ENCODE measurements around the gene C11orf42.

Gene C11orf42

DNA sequence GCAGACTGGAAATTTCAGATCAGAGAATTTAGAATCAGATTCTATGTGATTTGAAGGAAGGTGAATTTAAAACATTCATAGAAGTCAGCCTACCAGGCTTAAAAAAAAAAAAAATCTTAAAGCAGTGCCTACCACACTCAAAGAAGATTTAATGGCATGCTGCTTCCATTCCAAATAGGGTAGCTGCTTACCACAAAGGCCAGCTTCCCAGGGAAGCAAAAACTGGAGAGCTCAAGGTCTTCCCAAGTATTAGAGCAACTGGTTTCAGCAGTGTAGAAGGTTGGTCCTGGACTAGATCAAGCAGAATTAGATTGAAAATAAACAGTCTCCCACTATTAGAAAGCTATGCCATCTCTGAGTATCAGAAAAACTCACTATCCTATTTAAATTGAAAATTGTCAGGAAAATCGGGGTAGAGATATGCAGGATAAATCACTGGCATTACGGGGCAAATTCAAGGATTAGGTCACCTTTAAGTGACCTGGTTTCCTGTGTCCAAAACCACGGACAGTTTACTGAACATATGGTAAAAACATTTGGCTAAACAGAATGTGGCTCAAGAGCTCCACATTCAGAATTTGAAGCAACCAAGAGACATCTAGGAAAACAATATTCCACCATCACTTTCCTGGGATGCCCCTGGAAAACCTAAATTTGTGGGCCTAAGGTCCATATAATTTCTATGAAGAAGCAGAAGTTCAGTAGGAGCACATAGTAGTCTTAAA, 1.3 kb downstream of the C11orf42 start:
- DNase-seq: no peak
- TF ChIP-seq POLR2A (IDR thresholded peaks at IDR 0.05; ENCODE audit: low read length) (no peak), GATA1 (IDR thresholded peaks at IDR 0.05; ENCODE audit: low read depth, low read length) (no peak)

DNA sequence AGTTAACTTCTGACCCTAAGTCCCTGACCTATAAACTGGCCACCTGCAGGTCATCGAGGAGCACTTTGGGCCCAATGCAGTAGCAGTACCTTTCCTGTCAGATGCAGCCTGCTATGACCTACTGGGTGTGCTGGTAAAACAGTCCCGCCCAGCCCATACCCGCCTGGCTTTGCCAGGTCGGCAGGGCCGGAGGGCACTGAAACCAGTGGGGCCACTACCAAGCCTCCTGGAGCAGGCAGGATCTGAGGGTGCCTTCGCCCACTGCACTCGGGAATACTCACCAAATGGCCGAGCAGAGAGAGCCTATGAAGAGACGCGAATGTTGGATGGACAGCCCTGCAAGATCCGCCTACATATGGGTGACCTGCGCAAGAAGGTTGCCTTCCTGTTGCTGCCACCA, 4.4 kb downstream of the C11orf42 start:
- DNase-seq: no peak
- no peak for TF ChIP-seq GATA1 (IDR thresholded peaks at IDR 0.05; ENCODE audit: low read depth, low read length)
- no peak for TF ChIP-seq POLR2A (IDR thresholded peaks at IDR 0.05; ENCODE audit: low read length)

- no peak for TF ChIP-seq POLR2A (IDR thresholded peaks at IDR 0.05; ENCODE audit: low read length)
- TF ChIP-seq GATA1 (IDR thresholded peaks at IDR 0.05; ENCODE audit: low read depth, low read length): no peak
- no peak for DNase-seq
Observed at GRCh38 chr11:6210274-6210955, 5.1 kb downstream of the C11orf42 start.

DNA sequence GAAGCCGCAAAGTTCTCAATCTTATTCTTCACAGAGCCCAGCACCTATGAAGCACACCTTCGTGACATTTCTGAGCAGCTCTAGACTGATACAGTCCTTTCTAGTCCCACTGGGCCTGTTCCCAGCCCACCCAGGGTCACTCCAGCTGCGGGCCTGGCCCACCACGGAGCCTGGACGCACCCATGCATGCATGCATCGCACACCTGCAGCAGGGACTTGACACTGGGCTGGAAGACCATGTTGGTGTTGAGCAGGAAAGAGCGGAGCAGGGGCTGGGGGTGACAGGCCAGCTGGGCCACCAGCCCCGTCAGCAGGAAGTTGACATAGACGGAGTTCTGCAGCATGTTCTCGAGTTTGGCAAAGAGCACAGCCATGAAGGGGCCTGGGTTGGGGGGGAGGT, 9.2 kb downstream of the C11orf42 start:
- DNase-seq: no peak
- TF ChIP-seq GATA1 (IDR thresholded peaks at IDR 0.05; ENCODE audit: low read depth, low read length) (no peak), POLR2A (IDR thresholded peaks at IDR 0.05; ENCODE audit: low read length) (no peak)

DNA sequence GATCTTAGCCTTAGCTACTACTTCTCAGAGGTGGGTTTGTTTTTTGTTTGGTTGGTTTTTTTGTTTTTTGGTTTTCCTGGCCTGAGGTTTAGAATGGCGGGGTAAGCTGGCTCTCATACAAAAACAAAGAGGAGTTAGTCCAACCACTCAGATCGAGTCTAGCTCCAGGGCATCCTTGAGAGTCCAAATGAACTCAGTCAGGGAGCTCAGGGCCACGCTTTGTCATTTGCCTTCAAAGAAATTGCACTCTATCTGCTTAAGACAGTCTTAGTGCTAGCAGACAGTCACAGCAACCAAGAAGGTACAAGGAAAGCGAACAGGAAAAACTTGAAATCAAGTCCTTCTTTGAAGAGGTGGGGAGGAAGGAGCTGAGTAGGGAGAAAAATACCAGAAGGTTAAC, 11.1 kb downstream of the C11orf42 start:
- DNase-seq: no peak
- TF ChIP-seq GATA1 (IDR thresholded peaks at IDR 0.05; ENCODE audit: low read depth, low read length): no peak
- no peak for TF ChIP-seq POLR2A (IDR thresholded peaks at IDR 0.05; ENCODE audit: low read length)

DNA sequence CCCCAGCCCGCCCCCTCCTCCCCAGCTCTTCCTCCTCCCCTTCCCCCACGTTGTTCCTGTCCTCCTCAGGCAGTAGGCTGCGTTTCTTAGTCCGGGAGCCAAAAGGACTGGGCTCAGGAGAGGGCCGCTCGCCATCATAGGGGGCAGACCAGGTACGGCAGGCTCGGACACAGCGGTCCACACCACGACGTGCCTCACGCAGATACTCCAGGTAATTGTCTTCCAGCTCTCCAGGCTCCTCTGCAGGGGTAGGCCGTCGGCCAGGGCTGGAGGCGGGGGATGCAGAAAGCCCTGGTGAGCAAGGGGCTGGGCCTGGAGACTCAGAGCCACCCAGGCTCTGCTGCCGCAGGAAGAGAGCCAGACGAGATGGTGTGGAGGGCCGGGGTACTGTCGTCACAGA, 12.4 kb downstream of the C11orf42 start:
- no peak for DNase-seq
- TF ChIP-seq POLR2A (IDR thresholded peaks at IDR 0.05; ENCODE audit: low read length): no peak
- TF ChIP-seq GATA1 (IDR thresholded peaks at IDR 0.05; ENCODE audit: low read depth, low read length): no peak

DNA sequence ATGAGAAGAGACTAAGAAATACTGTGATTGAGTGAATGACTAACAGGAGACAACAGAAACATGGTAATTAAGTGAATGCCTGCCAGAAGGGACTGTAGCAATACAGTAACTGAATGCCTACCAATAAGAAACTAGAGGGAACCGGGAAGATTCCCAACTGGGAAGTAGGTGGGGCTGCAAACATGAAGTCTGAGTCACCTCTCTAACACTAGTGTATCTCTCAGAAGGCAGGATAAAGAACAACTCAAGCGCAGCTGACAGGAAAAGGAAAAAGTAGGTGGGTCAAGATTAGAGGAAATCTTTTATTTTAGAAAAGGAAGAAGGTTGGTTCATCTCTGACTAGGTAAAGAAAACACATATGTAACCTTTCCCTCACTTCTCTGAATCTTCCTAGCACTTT, 14.0 kb downstream of the C11orf42 start:
- TF ChIP-seq POLR2A (IDR thresholded peaks at IDR 0.05; ENCODE audit: low read length) (no peak), GATA1 (IDR thresholded peaks at IDR 0.05; ENCODE audit: low read depth, low read length) (no peak)
- DNase-seq: no peak

- no peak for TF ChIP-seq GATA1 (IDR thresholded peaks at IDR 0.05; ENCODE audit: low read depth, low read length)
- no peak for TF ChIP-seq POLR2A (IDR thresholded peaks at IDR 0.05; ENCODE audit: low read length)
- DNase-seq: no peak
Observed at GRCh38 chr11:6223854-6224253, 18.5 kb downstream of the C11orf42 start.

DNA sequence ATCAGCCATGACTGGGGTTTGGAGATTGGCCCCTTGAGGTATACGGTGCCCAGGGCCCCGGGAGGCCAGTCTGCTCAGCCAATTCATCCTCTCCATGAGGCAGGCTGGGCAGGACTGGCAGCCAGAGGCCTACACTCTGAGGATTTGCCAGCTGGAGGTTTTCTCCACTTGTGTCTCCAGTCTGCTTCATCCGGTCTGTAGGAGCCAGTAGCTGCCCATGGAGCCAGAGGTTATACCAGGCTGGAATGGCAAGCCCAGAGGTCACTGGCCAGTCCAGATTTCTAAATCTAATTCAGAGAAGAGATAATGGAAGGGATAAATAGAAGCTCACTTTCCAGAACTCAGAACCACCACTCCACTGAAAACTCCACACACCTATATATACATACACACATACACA, 19.1 kb downstream of the C11orf42 start:
- TF ChIP-seq GATA1 (IDR thresholded peaks at IDR 0.05; ENCODE audit: low read depth, low read length): no peak
- no peak for TF ChIP-seq POLR2A (IDR thresholded peaks at IDR 0.05; ENCODE audit: low read length)
- no peak for DNase-seq

DNA sequence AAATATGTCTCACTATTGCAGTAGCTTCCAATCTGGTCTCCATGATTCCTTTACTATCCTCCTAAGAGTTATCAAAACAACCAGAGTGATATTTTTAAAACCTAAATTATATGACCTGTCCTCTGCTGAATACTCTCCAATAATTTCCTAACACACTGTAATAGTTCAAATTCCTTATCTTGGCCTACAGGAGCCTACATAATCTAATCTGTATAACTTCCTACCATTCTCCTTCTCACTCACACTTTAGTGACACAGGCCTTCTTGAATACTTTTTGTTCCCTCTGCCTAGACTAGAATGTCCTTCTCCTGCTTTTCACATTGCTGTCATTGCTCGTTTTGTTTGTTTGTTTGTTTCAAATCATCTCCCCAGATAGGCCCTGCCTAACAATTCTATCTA, 19.7 kb downstream of the C11orf42 start:
- no peak for TF ChIP-seq GATA1 (IDR thresholded peaks at IDR 0.05; ENCODE audit: low read depth, low read length)
- TF ChIP-seq POLR2A (IDR thresholded peaks at IDR 0.05; ENCODE audit: low read length): no peak
- peak; percentile 67 to 73 for DNase-seq

- DNase-seq: peak in 1 of 2 experiments; percentile 28
- TF ChIP-seq GATA1 (IDR thresholded peaks at IDR 0.05; ENCODE audit: low read depth, low read length): no peak
- no peak for TF ChIP-seq POLR2A (IDR thresholded peaks at IDR 0.05; ENCODE audit: low read length)
Observed at GRCh38 chr11:6225896-6226295, 20.5 kb downstream of the C11orf42 start.

- DNase-seq: no peak
- TF ChIP-seq GATA1 (IDR thresholded peaks at IDR 0.05; ENCODE audit: low read depth, low read length) (no peak), POLR2A (IDR thresholded peaks at IDR 0.05; ENCODE audit: low read length) (no peak)
Observed at GRCh38 chr11:6228520-6228919, 23.2 kb downstream of the C11orf42 start.

GRCh38 chr11:6229911-6230310, 24.6 kb downstream of the C11orf42 start:
- TF ChIP-seq GATA1 (IDR thresholded peaks at IDR 0.05; ENCODE audit: low read depth, low read length): no peak
- no peak for TF ChIP-seq POLR2A (IDR thresholded peaks at IDR 0.05; ENCODE audit: low read length)
- DNase-seq: no peak

DNA sequence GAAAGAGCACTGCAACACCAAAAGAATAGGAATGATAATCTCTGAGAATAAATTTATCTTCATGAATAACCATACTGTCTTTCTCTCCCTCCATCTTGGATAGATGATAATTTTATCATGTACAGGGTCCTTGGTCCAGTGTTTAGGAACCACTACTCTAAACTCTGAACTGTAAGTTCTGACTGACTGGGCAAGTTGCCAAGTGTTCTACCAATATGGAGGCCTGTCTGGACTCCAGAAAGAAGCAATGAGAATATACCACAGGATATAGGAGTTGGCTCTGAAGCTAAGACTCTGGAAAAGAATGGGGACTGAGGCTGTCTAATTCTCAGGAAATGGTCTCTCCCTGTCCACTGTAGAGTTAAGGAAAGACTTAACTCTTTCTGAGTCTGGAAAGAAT, 27.5 kb downstream of the C11orf42 start:
- DNase-seq: peak; percentile 43 to 52
- TF ChIP-seq GATA1 (IDR thresholded peaks at IDR 0.05; ENCODE audit: low read depth, low read length) (no peak), POLR2A (IDR thresholded peaks at IDR 0.05; ENCODE audit: low read length) (no peak)

GRCh38 chr11:6233984-6234386, 28.6 kb downstream of the C11orf42 start:
- peak in 1 of 2 experiments; percentile 62 for DNase-seq
- TF ChIP-seq GATA1 (IDR thresholded peaks at IDR 0.05; ENCODE audit: low read depth, low read length) (no peak), POLR2A (IDR thresholded peaks at IDR 0.05; ENCODE audit: low read length) (no peak)
